Skin epidermis (tissue), 12 donors: ENCODE results near the gene KCNF1.
A peak's percentile ranks its signal among the peaks of the same experiment; 100 is the strongest.

Source experiments
- H3K27ac ChIP-seq, 21 experiments: fragments of 200-600 bp; sonication (generic) in 11 of 21; one replicate each; pipeline ENCODE4 v1.5.0; 2020; ENCODE audit warnings: mild to moderate bottlenecking in 3 of 21, inconsistent platforms in 2 of 21, moderate library complexity in 2 of 21
- H3K4me3 ChIP-seq, 7 experiments: fragments of 200-600 bp; sonication (generic) in 2 of 7; one replicate each; pipeline ENCODE4 v1.5.0; 2020; ENCODE audit warnings: inconsistent platforms in 2 of 7, mild to moderate bottlenecking in 2 of 7, moderate library complexity in 1 of 7

Gene KCNF1

DNA sequence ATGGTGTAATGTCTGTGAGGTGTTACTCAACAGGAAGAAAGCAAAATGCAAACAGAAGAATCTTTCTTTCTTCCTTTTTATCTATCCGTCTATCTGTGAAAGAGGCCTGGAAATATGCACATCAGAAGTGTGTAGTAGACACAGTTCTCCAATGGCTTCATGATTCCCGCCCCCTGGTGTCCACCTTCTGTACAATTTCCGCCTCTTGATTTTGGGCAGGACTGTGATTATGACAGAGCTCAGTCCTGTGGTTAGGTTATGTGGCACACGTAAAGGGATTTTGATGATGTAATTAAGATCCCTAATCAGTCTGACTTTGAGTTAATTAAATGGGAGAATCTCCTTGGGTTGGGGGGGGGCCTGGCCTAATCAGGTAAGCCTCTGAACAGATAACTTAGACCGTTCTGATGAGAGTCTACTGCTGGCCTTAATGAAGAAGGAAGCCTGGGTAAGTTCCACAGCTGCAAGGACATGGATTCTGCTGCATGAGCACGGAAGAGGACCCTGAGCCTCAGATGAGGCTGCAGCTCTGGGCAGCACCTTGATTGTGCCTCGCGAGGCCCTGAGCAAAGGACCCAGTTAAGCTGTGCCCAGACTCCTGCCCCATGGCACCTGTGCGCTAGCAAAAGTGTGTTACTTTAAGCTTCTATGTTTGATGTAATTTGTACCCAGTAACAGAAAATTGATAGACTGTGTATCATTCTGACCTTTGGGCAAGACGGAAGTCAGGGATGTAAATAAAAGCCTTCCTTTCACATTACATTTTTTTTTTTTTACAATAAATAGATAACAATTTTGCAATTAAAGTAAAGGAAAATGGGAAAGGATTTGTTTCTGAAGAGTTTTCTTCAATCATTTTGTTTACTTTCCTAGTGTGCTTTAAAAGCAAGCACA lies 11.3 kb upstream of the KCNF1 start:
- Histone ChIP-seq H3K27ac (no peak overlapping the region), H3K4me3 (no peak overlapping the region)

DNA sequence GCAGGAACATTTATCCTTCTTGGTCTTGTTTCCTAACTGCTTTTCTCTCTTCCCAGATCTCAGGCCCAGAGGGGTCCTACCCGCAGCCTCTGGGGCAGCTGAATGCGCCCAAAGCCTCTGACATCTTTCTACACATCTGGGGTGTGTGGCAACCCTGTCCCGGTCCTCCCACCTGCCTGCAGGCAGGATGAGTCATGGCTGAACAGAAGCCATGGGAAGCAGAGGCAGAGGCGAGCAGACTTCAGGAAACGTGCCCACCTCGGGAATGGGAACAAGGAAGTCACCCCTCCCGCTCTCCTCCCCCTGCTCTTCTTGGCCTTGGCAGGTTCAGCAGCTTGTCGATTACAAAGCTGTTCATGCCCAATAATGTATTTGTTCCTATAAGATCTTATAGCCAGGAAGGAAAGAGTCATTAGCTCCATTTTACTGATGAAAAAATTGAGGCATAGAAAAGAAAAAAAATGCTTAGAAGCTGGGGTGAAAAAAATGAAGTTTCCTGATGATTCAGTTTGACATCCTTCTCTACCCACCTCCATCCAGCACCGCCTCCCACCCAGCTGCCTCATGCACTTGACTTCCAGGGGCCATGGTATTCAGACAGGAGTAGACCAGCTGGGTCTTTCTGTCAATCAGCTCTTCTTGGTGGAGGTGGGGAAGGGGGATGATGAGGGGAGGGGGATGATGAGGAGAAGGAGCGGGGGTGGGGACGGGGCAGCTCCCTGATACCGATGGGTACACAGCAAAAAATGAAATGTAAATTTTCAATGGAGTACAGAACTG lies 10.4 kb upstream of the KCNF1 start:
- H3K4me3 ChIP-seq, result no peak overlapping the region
- H3K27ac ChIP-seq, result no peak overlapping the region

DNA sequence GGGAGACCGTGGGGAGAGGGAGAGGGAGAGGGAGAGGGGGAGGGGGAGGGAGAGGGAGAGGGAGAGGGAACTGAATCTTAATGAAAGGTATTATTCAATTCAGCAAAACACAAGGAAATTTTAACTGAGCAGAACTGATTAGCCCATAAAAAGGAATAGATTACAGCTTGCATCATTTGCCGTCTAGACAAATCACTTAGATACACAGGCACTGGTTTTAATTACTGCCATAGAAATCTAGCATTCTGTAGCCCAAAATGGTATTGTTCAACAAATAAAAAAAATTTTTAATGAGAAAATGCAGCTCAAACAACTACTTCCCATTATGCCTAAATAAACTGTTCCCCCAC lies 7.9 kb upstream of the KCNF1 start:
- Histone ChIP-seq H3K4me3 (no peak overlapping the region), H3K27ac (no peak overlapping the region)

DNA sequence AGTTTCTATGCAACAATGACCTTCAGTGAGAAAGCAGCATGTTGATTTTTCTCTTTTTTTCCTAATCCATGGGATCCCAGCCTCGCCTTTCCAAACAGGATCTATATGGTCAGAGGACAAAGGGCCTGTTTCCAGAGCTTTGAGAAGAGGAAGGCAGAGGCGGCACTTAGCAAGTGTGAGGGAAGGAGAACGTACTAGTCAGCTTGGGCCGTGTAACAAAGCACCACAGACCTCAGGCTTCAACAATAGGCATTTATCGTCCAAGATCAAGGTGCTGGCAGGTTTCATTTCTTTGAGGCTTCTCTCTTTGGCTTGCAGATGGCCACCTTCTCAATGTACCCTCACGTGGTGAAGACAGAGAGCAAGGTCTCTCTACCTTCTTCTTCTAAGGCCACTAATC lies 7.3 kb upstream of the KCNF1 start:
- no peak overlapping the region for H3K27ac ChIP-seq
- H3K4me3 ChIP-seq, result no peak overlapping the region

DNA sequence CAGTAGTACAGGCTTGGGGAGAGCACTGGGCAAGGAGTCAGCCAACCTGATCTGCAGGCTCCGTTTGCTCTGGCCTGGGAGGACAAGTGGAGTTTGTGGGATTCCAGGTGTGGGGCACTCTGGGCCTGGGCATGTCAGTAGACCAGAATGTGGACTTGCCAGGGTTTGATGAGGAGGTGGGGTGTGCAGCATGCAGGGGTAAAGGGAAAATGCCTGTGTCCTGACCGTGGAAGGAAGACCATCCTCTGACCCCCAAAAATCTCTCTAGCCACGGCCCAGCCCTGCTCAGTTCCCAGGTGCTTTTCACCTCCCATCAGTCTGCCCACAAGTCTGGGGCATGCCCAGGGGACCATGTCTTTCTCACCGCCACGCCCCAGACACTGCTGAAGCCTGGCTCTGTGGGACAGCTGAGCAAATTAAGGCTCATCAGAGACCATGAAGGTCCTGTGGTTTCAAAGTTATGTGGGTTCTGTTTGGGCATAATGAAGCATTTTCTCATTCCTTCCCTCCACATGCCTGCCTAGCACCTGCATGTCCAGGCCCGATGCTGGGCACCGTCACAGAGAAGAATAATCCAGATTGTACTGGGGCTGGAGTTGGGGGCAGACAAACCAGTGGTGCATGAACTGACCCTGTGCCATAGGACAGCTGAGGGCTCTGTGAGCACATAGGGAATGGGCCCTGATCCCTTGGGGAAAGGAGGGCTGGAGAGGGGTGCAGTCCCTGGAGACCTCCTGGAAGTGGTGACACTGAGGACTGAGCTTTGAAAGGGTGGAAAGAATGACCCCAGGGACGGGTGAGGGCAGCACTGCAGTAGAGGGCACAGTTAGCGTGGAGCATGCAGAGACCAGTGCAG lies 6.5 kb upstream of the KCNF1 start:
- Histone ChIP-seq H3K27ac (no peak overlapping the region), H3K4me3 (no peak overlapping the region)

DNA sequence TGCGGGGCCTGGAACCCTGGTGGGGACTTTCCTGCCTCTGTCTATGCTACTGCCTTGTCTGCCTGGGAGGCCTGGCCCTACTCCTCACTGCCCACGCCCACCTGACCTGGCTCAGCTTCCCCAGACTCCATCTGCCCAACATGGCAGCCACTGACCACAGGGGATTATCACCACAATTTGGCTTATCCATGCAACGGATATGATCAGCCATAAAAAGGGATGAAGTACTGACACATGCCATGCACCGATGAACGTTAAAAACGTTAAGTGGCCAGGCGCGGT lies 5.9 kb upstream of the KCNF1 start:
- no peak overlapping the region for H3K4me3 ChIP-seq
- no peak overlapping the region for H3K27ac ChIP-seq

DNA sequence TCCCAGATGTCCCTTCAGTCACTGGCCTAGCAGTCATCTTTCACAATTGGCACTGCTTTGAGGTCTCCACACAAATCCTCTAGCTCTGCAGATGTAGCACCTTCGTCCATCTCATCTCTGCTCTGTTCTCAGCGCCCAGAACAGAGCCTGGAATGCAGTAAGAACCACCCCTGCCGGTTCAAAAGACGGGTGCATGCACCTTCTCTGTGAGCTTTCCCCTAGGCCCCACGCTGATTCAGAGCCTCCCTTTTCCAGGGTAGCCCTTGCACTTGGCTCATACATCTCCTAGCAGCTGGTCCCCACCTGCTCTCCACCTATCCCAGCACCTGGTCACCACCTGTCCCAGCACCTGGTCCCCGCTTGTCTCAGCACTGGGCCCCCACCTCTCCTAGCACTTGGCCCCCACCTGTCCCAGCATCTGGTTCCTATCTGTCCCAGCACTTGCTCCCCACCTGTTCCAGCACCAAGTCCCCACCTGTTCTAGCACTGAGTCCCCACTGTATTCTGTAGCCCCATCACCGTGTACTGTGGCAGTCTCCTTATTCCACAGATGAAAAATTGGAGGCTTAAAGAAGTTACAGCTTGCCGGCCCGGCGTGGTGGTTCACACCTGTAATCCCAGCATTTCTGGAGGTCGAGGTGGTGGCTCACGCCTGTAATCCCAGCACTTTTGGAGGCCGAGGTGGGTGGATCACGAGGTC lies 4.7 kb upstream of the KCNF1 start:
- Histone ChIP-seq H3K4me3 (no peak overlapping the region), H3K27ac (no peak overlapping the region)

DNA sequence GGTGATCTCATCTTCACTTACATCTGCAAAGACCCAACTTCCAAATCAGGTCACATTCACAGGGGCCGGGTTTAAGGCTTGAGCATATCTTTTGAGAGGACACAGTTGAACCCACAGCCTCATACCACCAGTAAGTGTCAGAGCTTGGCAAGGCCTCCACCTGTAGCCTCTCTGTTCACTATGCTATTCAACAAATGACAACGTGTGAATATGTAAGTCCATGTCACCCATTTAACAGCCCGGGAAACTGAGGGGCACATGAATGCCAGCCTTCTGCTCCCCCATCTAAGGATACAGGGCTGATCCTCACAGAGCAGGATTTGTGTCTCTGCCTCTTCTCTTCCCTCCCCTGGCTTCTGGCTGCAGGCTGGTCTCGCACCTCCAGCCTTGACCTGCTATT lies 3.5 kb upstream of the KCNF1 start:
- no peak overlapping the region for H3K27ac ChIP-seq
- no peak overlapping the region for H3K4me3 ChIP-seq

DNA sequence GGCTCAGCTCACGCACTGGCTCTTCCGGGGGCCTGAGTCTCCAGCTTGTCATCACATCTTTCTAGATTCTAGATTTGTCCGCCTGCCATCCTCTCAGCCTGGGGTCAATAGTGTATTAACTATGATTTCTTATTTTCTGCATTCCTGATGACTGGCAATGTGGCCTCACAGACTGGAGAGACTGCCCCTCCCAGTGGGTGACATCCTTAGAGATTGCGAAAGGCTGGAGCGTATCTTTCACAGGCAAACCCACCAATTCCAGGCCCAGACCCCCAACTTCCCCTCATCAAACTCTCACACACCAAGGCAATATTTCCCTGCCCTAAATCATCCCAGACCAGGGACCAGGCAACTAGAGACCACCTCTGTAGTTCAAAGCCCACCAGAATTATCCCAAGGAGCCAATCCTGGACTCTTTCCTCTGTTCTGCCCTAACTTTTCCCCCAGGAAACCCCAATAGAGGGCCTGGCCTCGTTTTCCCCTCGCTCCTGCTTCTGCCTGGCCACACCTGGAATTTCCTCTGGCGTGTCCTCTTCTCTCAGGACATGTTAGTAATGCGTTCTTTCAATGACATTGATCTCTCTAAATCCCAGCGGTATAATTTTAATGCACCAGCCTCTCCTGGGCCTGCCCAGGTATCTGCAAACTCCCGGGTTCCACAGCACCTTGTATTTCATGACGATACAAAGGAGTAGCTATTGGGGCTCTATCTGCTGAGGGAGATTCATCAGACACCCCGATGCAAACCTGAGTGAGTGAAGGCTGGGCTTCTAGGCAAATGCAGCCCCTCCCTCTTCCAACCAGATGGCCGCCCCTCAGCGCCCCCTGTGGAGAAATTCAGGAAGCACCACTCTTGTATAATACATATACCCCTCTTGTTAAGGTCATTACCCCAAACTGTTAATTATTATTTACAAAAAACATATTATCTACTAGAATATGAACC lies 2.4 kb upstream of the KCNF1 start:
- Histone ChIP-seq H3K27ac (no peak overlapping the region), H3K4me3 (no peak overlapping the region)

DNA sequence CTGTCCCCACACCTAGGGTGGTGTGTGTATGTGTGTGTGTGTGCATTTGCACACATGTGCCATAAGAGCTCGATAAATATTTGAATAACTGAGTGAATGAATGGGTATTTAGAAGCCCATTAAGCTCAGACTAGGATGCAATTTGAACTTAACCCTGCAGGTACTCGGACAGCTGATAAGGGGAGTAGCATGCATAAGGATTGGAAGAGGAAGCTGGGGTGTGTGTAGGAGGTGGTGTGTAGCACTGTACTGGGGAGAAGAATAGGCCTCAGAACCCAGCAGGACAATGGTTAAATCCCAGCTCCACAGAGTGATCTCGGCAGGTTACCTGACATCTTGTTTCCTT lies 1.8 kb upstream of the KCNF1 start:
- Histone ChIP-seq H3K4me3 (no peak overlapping the region), H3K27ac (no peak overlapping the region)

DNA sequence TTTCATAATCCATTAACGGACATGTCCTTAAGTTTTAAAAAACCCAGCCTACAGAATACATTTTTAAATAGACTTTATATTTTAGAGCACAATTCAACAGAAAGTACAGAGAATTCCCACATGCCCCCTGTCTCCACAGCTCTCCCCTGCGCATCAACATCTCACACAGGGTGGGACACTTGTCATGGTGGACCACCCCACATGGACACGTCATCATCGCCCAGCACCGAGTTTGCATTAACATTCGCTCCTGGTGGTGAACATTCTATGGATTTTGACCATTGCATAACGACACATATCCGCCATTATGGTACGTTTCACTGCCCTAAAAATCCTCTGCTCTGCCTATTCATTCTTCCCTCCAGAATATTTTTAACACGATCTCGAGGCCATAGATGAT lies 1.1 kb upstream of the KCNF1 start:
- Histone ChIP-seq H3K27ac (no peak overlapping the region), H3K4me3 (no peak overlapping the region)

DNA sequence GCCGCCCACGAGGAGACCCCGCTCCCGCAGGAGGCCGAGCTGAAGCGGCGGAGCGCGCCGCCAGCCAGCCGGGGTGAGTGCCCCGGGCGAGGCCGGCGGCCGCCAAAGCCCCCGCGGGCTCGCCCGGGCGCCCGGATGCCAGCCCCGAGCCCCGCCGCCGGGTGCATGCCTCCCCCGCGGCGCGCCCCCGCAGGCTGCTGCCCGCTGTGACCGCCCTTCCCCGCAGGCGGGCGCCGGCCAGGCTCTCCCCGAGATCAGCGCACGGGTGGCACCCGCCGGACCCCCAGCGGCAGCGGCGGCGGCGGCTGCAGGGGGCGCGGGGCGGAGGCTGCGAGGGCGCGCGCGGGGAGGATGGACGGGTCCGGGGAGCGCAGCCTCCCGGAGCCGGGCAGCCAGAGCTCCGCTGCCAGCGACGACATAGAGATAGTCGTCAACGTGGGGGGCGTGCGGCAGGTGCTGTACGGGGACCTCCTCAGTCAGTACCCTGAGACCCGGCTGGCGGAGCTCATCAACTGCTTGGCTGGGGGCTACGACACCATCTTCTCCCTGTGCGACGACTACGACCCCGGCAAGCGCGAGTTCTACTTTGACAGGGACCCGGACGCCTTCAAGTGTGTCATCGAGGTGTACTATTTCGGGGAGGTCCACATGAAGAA lies 470 bp downstream of the KCNF1 start:
- H3K27ac ChIP-seq, result no peak overlapping the region
- H3K4me3 ChIP-seq, result peak overlapping the region in 3 of 7 experiments; percentile 8 to 31 (median 9)

DNA sequence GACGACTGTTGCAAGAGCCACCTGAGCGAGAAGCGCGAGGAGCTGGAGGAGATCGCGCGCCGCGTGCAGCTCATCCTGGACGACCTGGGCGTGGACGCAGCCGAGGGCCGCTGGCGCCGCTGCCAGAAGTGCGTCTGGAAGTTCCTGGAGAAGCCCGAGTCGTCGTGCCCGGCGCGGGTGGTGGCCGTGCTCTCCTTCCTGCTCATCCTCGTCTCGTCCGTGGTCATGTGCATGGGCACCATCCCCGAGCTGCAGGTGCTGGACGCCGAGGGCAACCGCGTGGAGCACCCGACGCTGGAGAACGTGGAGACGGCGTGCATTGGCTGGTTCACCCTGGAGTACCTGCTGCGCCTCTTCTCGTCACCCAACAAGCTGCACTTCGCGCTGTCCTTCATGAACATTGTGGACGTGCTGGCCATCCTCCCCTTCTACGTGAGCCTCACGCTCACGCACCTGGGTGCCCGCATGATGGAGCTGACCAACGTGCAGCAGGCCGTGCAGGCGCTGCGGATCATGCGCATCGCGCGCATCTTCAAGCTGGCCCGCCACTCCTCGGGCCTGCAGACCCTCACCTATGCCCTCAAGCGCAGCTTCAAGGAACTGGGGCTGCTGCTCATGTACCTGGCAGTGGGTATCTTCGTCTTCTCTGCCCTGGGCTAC lies 1.2 kb downstream of the KCNF1 start:
- no peak overlapping the region for H3K4me3 ChIP-seq
- no peak overlapping the region for H3K27ac ChIP-seq

DNA sequence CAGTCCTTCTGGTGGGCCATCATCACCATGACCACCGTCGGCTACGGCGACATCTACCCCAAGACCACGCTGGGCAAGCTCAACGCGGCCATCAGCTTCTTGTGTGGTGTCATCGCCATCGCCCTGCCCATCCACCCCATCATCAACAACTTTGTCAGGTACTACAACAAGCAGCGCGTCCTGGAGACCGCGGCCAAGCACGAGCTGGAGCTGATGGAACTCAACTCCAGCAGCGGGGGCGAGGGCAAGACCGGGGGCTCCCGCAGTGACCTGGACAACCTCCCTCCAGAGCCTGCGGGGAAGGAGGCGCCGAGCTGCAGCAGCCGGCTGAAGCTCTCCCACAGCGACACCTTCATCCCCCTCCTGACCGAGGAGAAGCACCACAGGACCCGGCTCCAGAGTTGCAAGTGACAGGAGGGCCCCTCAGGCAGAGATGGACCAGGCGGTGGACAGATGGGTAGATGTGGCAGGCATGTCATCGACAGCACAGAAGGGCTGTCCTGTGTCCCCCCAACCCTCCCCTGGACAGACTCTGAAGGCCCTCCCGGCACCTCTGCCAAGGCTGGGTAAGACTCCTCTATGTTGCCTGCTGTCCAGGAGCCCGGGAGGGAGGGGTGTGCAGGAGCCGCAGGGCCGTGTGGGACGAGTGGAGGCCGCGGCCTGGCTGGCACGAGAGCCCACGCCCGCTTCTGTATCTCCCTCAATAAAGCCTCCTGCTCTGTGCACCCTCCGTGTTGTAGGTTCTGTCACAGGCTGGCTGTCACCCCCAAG lies 2.0 kb downstream of the KCNF1 start:
- H3K27ac ChIP-seq, result no peak overlapping the region
- H3K4me3 ChIP-seq, result no peak overlapping the region

DNA sequence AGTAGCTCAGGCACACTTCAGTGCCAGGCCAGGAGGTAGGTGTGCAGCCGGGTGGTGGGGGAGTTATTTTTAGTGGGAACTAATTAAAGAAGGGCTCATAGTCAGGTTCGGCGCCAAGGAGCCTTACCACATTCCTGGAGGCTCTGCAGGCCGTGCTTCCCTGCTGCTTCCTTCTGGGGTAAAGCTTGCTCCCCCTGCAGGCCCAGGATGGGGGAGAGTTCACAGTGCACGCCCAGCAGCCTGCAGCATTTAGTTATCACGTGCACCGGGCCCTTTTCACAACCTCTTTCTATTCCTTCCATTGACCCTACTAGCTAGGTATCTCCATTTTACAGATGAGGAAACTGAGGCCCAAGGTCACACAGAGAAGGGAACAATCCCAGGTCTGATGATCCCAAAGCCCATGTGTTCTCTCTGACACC lies 2.5 kb downstream of the KCNF1 start:
- no peak overlapping the region for H3K4me3 ChIP-seq
- H3K27ac ChIP-seq, result no peak overlapping the region

DNA sequence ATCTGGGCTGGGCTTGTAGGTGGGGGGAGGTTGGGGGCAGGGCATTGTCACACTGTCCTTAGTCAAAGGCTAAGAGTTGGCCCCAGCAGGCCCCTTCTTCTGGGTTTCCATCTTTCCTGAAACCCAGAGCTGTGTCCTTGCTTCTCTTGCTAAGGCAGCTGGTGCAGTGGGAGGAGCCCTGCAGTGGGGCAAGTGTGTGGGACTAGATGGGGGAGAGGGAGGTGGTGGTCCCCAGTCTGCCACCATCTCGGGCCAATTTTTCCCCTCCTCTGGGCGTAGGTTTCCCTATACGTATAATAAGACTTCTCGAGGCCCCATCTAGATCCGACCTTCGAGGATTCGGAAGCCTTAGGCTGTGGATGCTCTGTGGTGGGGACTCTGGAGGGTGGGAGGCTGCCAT lies 3.5 kb downstream of the KCNF1 start:
- H3K27ac ChIP-seq, result no peak overlapping the region
- no peak overlapping the region for H3K4me3 ChIP-seq

DNA sequence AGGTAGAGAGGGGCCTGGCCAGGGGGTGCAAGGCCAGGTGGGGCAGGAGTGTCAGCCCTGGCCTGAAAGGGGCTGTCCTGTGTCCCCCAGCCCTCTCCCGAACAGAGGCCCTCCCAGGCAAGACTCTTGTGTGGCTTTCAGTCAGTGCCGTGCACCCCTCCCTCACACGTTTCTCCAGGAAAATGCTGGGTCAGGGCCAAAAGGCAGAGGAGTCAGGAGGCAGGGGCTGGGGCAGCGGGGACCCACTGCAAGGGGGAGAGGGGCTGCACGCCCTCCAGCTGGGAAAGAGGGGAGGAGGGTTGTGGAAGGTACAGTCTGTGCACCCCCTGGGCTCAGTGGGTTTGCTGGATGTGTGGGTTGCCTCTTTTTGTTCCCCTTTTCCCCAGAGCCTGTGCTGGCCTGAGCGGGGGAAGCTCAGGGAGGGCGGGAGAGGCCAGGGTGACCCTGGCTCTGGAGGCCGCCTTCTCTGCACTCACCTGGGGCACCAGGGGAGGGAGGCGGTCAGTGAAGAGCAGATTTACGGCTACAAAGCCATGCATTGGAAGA lies 4.1 kb downstream of the KCNF1 start:
- H3K4me3 ChIP-seq, result no peak overlapping the region
- H3K27ac ChIP-seq, result no peak overlapping the region
